DND-41 (cell line): ENCODE data around the gene VAPA.

Source experiments
- CTCF ChIP-seq: IDR thresholded peaks from 2 replicates; pipeline ENCODE4 v1.5.1; 2012; ENCODE audit warnings: borderline replicate concordance, low read length, moderate library complexity, mild to moderate bottlenecking; ENCODE audit not compliant: poor library complexity, severe bottlenecking; ENCODE audit errors: extremely low read depth
- EZH2 ChIP-seq: IDR thresholded peaks from 3 replicates; pipeline ENCODE4 v1.6.1; 2012; ENCODE audit warnings: borderline replicate concordance, low read depth, mild to moderate bottlenecking, moderate library complexity, low read length, inconsistent platforms; ENCODE audit not compliant: severe bottlenecking

- TF ChIP-seq CTCF, result no peak
- no peak for TF ChIP-seq EZH2
These were observed 8.9 kb downstream of the VAPA start for GRCh38 chr18:9922592-9923311.
